ENCODE data around the gene MAG.

GRCh38 chr19:35268536-35269437 lies 23.2 kb upstream of the MAG start, which contains the start of gene USF2:
- TF ChIP-seq IRF2 (CRISPR knock-in tag; IDR thresholded peaks at IDR 0.05; ENCODE audit: borderline replicate concordance, low read depth) = no peak
- TF ChIP-seq GTF2I (CRISPR knock-in tag; conservative IDR thresholded peaks at IDR 0.05) = no peak
- TF ChIP-seq CTCF (IDR thresholded peaks at IDR 0.05) = no peak
- no peak for TF ChIP-seq AR (CRISPR knock-in tag; IDR thresholded peaks at IDR 0.05)
- no peak for TF ChIP-seq ESRRA (CRISPR knock-in tag; IDR thresholded peaks at IDR 0.05; ENCODE audit: borderline replicate concordance)
- no peak for TF ChIP-seq NR3C1 (CRISPR knock-in tag; conservative IDR thresholded peaks at IDR 0.05; ENCODE audit: low read depth)
- no peak for TF ChIP-seq ZNF232 (CRISPR knock-in tag; IDR thresholded peaks at IDR 0.05)
- TF ChIP-seq USF2 (CRISPR knock-in tag; IDR thresholded peaks at IDR 0.05) = peak; percentile 87
- no peak for TF ChIP-seq ATF2 (CRISPR knock-in tag; IDR thresholded peaks at IDR 0.05; ENCODE audit: borderline replicate concordance, low read depth)
- TF ChIP-seq NFATC4 (CRISPR knock-in tag; IDR thresholded peaks at IDR 0.05) = no peak
- no peak for TF ChIP-seq JUN (CRISPR knock-in tag; IDR thresholded peaks at IDR 0.05)
